Cardiac muscle cell (in vitro differentiated cells and primary cell): ENCODE results near the gene CADPS2. TPM values are rescaled to one million over a fixed set of nuclear protein-coding genes. Genes with fewer than 3 reads are reported as not detected.
A peak's percentile ranks its signal among the peaks of the same experiment; 100 is the strongest.

Source experiments
- DNase-seq, 2 donors: peaks; one replicate each; pipeline versions ENCODE4 v3.0.0 to v3.0.0-alpha.2; 2010 to 2017; ENCODE audit warnings: low read depth in 1 of 2, low spot score in 1 of 2
- H3K27ac ChIP-seq: fragments of 200-600 bp; sonication (generic); 2 replicates; pipeline ENCODE4 v1.5.1; 2016
- H3K27me3 ChIP-seq: fragments of 200-600 bp; sonication (generic); 2 replicates; pipeline ENCODE4 v1.6.0; 2016; ENCODE audit warnings: control low read depth
- H3K36me3 ChIP-seq: fragments of 200-600 bp; sonication (generic); 2 replicates; pipeline ENCODE4 v1.5.1; 2016; ENCODE audit warnings: control low read depth
- H3K4me1 ChIP-seq: fragments of 200-600 bp; sonication (generic); 2 replicates; pipeline ENCODE4 v1.8.1; 2017; ENCODE audit warnings: low read depth, mild to moderate bottlenecking, mixed run types
- H3K4me3 ChIP-seq: fragments of 200-600 bp; sonication (generic); 2 replicates; pipeline ENCODE4 v1.5.1; 2016; ENCODE audit warnings: mild to moderate bottlenecking
- H3K9me3 ChIP-seq: fragments of 200-600 bp; sonication (generic); 2 replicates; pipeline ENCODE4 v1.5.1; 2017; ENCODE audit warnings: low read depth, mild to moderate bottlenecking, control low read depth
- CTCF ChIP-seq: IDR thresholded peaks from 2 replicates; pipeline ENCODE4 v1.5.1; 2012; ENCODE audit warnings: low read depth, mild to moderate bottlenecking, low read length
- polyA plus RNA-seq: library from polyadenylated mRNA; unstranded; fragments of >200 nt; fragmentation: Nextera tagmentation; extraction: Ambion mirVana; gene quantifications from 2 replicates; pipeline ENCODE4 v1.2.1, GENCODE V29; 2016
- total RNA-seq: library from RNA; depleted of rRNA; stranded (reverse); fragments of >200 nt; gene quantifications from 2 replicates; pipeline ENCODE4 v1.2.3, GENCODE V29; 2016

The CADPS2 gene
- total and polyA plus RNA-seq, 2 experiments from 2014 or later: 15.0 to 17.2 TPM

- DNase-seq: no peak
- Histone ChIP-seq H3K27me3 (no peaks in the 10 kb centered on the region), H3K4me3 (no peak overlapping the region), H3K36me3 (no peaks in the 10 kb centered on the region), H3K4me1 (no peaks in the 10 kb centered on the region), H3K9me3 (no peaks in the 10 kb centered on the region), H3K27ac (no peak overlapping the region)
- no peak for TF ChIP-seq CTCF
These were observed 336.7 kb downstream of the CADPS2 start for GRCh38 chr7:122549578-122549977.

DNA sequence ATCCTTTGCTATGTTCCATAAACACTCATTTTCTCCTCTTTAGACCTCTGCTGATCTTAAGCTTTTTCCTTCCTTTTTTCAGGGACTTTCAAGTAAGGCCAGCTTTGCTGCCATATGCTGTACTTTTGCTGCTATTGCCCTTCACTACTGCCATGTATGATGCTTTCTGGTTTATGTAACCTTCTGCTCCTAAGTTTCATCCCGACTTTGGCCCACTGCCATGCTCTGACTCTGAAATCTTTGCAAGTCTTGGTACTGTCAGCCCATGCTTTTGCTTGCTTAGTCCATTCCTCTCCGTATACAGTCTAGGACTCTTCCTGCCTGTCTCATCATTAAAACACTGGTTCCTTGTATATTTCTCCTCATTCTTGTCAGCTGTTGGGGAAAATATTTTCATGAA, 339.8 kb downstream of the CADPS2 start:
- Histone ChIP-seq H3K4me1 (no peaks in the 10 kb centered on the region), H3K9me3 (no peaks in the 10 kb centered on the region), H3K4me3 (no peak overlapping the region), H3K36me3 (no peaks in the 10 kb centered on the region), H3K27me3 (no peaks in the 10 kb centered on the region), H3K27ac (no peak overlapping the region)
- DNase-seq: peak in 1 of 2 donors; percentile 20
- TF ChIP-seq CTCF: no peak

GRCh38 chr7:122544463-122544862, 341.8 kb downstream of the CADPS2 start:
- no peaks in the 10 kb centered on the region for H3K27me3 ChIP-seq
- no peak for DNase-seq
- H3K4me1 ChIP-seq: no peaks in the 10 kb centered on the region
- no peak overlapping the region for H3K27ac ChIP-seq
- H3K9me3 ChIP-seq: no peaks in the 10 kb centered on the region
- H3K4me3 ChIP-seq: no peak overlapping the region
- TF ChIP-seq CTCF: no peak
- no peaks in the 10 kb centered on the region for H3K36me3 ChIP-seq

- no peak overlapping the region for H3K4me3 ChIP-seq
- H3K4me1 ChIP-seq: no peaks in the 10 kb centered on the region
- H3K9me3 ChIP-seq: no peaks in the 10 kb centered on the region
- no peak overlapping the region for H3K27ac ChIP-seq
- no peak for DNase-seq
- H3K36me3 ChIP-seq: no peaks in the 10 kb centered on the region
- no peaks in the 10 kb centered on the region for H3K27me3 ChIP-seq
- TF ChIP-seq CTCF: no peak
These were observed 342.4 kb downstream of the CADPS2 start for GRCh38 chr7:122543891-122544290.

DNA sequence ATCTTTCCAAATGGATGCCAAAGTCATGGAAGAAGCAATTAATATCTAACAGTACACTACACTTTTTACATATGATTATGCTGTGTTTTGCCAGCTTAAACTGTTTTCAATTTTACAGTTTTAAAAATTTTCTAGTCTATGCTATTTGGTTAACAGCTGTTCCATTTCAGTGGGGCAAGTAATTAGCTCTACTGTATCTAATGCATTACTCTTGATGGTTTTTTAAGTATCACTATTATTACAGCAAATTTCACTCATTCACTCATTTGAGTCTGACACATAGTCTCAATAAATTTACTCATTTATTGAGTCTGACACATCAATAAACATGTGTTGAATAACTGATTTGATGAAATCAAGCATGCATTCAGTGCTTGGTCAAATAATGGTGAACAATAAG, 343.1 kb downstream of the CADPS2 start:
- no peak for TF ChIP-seq CTCF
- H3K4me3 ChIP-seq: no peak overlapping the region
- no peak overlapping the region for H3K27ac ChIP-seq
- H3K4me1 ChIP-seq: no peaks in the 10 kb centered on the region
- H3K27me3 ChIP-seq: no peaks in the 10 kb centered on the region
- H3K36me3 ChIP-seq: no peaks in the 10 kb centered on the region
- no peaks in the 10 kb centered on the region for H3K9me3 ChIP-seq
- no peak for DNase-seq

DNA sequence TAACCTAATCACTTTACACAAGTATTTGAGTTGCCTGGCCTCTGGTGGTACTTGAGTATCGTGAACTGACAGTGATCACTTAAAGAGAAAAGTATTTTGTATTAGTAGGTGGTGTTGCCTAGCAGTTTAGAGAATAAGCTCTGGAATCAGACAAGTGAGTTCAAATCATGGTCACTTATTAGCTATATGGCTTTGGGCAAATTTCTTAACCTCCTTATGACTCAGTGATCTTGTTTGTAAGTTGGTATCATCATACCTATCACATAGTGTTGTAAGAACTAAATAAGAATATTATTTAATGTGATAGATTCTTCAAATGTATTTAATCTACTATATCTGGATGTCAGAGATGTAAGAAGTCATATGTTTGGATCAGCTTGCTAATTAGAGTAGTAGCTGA, 351.2 kb downstream of the CADPS2 start:
- Histone ChIP-seq H3K27ac (no peak overlapping the region), H3K27me3 (no peaks in the 10 kb centered on the region), H3K9me3 (no peaks in the 10 kb centered on the region), H3K4me3 (no peak overlapping the region), H3K4me1 (no peaks in the 10 kb centered on the region), H3K36me3 (no peaks in the 10 kb centered on the region)
- TF ChIP-seq CTCF: no peak
- DNase-seq: no peak
